PC-3 (cell line): ENCODE data around the gene EMP1.

Experiments used
- CTCF ChIP-seq: fragments of 300-600 bp; sonication (generic); conservative IDR thresholded peaks from 2 replicates; pipeline ENCODE4 v1.5.1; 2017; ENCODE audit warnings: antibody characterized with exemption, low read depth, mild to moderate bottlenecking, low read length
- EZH2phosphoT487 ChIP-seq: fragments of 300-600 bp; sonication (generic); IDR thresholded peaks from 2 replicates; pipeline ENCODE4 v1.6.1; 2018; ENCODE audit warnings: mild to moderate bottlenecking, antibody characterized with exemption, low read length, borderline replicate concordance

- TF ChIP-seq CTCF (no peak), EZH2phosphoT487 (no peak)
Measured at GRCh38 chr12:13187399-13187798, 9.1 kb upstream of the EMP1 start.
